GM15510 (cell line): ENCODE results near the gene PTGER2.

Experiments
- POLR2A ChIP-seq: IDR thresholded peaks from 3 replicates; pipeline ENCODE4 v1.6.1; 2011; ENCODE audit warnings: borderline replicate concordance; ENCODE audit not compliant: insufficient read length; ENCODE audit errors: extremely low read depth

Gene PTGER2

DNA sequence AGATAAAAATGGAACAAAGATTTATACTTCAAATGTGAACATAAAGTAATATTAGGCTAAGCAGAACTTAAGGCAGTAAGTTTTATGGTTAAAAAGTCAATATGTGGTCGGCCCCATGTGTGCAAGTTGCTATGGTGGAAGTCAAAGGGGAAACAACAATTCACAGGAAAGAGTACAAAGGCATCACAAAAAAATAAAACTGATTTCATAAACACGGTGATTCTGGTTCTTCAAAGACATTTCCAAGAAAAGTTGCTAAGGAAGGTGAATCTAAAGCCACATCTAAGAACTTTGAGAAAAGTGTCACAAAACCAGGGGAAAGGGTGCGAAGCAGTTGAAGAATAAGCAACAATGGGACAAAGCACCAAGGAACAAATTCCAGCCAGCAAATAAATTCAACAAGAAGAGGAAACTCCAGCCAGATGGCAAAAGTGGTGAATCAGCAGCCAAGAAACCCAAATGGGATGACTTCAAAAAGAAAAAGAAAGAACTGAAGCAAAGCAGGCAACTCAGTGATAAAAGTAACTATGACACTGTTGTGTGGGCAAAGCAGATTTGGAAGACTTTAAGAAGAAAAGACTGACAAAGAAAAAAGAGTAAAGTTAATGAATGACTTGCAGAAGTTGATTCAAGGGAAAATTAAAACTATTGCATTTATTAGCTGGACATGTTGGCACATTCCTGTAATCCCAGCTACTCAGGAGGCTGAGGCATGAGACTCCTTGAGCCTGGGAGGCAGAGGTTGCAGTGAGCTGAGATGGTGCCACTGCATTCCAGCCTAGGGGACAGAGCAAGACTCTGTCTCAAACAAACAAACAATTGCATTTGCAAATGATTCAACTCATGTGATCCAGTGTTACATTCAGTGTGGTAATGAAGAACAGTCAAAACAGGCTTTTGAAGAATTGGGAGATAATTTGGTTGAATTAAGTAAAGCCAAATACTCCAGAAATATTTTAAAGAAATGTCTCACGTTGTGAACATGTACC, 27.2 kb upstream of the PTGER2 start:
- no peak for TF ChIP-seq POLR2A

DNA sequence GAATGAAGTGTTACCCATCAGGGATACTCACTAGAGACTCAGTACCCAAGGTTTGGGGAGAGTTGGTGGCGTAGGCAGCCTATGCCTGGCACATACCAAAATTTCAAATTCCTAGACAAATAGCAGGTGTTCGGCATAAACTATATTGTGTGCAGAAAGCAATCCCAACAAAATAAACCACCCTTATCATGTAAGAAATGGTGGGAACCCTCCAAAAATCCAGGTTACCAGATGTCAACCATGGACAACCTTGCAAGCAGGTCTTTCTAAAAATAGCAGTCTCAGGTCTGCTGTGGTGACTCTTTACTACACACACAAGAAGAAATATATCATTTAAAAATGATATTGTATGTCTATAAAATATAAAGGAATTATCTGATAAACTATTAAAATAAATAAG, 17.7 kb upstream of the PTGER2 start:
- no peak for TF ChIP-seq POLR2A

DNA sequence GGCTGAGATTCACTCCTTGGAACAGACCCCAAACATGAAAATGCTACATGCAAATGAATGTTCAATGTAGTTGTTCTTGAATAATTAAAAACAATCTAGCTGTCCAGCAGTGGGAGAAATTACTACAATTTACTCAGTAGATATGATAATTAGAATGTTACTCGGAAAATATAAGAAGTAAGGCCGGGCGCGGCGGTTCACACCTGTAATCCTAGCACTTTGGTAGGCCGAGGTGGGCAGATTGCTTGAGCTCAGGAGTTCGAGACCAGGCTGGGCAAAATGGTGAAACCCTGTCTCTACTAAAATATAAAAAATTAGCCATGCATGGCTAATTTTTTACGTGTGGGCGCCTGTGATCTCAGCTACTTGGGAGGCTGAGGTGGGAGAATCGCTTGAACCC, 15.3 kb upstream of the PTGER2 start:
- no peak for TF ChIP-seq POLR2A

DNA sequence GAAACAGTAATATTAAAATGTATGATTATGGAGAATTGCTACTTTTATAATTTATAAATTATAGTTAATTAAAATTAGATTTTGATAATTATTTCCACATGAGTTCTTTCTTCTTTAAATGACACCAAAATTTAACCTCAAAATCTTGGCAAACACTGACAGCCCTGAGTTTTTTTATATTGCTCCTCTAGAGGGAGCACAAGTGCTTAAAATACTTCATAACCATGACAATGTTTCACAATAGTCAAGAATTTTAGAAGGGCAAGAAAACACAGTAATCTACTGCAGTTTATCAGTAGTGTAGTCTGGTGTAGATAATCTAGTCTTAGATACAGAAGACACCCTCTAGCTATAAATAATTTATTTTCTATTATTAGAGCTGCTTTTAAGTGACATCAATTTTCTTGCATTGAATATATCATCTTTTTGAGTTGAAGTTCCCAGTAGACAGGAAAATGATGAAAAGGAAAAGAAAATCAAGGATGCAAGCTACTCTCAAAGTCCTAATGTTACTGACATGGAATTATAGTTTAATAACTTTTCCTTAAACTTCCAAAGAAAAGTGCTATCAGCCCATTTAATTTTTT, 14.3 kb upstream of the PTGER2 start:
- TF ChIP-seq POLR2A: no peak

DNA sequence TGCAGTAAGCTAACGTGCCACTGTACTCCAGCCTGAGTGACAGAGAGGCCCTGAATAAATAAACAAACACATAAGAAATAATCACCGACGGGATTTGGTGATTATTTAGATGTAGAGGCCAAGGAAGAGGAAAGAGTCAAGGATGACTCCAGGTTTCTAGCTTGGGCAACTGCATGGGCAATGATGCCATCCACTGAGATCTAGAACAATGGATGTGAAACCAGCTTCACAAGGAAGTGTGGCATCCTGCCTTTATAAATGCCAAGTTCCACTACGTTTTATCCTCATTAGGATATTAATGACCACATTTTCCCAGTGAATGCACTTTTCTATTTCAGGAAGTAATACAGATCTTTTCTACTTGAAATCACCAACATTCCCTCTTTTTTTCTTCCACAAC, 10.9 kb upstream of the PTGER2 start:
- TF ChIP-seq POLR2A: no peak

DNA sequence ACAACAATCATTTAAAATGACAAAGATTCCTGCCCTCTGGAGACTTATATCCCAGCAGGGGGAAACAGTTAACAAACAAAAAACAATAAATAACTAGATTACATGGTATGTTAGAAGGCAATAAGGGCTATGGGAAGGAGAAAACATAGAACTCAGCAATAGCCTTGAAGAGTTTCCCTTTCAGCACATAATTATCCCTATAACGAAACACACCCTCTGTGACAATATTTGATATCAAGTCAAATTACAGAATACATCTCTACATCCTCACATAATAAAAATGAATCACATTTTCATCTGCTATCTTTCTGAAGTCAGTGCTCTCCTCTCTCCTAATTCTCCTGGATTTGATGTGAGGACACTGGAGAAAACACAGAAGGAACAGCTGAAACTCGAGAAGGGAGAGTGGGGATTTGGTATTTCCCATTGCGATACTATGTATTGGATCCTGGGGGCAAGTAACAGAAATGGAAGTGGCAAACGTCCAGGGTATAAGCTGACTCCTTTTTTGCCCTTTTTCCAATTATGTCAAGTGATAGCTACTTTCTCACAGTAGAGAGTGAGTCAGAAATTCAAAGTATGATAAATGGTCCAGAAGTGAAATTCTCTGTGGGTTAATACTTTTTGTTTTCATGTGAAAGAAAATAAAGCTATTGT, 9.7 kb upstream of the PTGER2 start:
- TF ChIP-seq POLR2A: no peak

DNA sequence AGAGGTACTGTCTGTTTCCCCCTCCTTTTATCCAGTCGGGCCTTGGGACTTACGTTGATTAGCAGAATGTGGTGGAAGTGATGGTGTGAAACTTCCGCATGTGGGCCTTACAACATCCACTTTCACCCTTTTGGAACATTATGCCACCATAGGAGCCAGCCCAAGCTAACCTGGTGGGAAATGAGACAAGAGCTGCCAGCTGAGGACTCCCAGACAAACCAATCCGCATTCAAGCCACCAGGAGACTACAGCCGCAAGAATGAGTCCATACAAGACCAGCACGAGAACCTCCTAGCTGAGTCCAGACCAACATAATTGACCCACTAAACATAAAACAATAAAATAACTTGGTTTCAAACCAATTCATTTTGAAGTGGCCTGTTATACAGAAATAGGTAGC, 9.1 kb upstream of the PTGER2 start:
- TF ChIP-seq POLR2A: no peak

DNA sequence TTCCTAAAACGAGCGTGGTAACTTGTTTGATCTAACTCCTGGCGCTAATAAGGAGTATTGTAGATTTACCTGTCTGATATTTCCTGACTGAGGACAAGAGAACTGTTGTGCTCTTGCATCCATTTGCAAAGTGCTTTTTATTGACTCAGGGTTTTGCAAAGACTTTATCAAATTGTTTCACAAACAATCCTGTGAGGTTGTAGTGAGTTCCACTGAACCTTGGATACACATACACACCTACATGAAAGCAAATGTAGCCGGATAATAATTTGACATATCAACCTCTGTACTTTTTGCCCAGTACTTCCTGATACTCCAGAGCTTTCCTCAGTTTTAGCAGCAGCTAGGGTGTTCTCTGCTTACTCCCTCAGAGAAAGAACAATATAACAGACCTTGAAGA, 6.7 kb upstream of the PTGER2 start:
- no peak for TF ChIP-seq POLR2A

DNA sequence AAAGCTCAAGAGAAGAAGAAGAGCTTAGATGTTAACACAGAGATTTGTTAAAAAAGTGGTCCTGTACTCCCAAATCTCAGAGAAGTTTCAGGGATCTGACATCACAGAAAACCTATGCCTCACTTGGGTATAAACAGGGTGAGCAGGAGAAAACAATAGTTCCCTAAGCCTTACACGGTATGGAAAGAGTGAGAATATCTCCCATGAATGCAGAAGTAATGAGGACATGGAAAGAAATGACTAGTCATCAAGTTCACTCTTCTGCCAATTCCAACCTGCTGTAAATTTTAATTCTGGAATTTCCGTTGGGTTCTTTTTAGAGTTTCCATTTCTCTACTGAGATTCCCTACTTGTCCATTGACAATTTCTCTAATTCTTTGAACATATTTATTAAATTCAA, 6.2 kb upstream of the PTGER2 start:
- TF ChIP-seq POLR2A: no peak

DNA sequence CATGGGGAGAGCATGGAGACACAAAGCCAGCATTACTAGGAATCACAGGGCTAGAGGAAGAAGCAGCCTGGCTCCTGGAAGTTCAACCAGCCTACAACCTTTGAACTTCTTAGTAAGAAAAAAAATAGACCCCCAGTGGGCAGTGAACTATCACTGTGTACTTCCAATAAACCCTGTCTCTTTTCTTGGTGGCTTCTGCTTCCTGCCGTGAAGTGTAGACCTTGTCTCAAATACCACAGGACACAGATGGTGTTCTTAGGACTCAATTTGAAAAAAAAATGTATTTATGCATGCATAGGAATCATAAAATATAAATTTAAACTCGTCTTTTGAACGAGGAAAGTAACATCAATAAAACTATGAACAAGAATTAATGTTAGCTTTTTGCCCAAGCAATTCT, 3.6 kb upstream of the PTGER2 start:
- no peak for TF ChIP-seq POLR2A

DNA sequence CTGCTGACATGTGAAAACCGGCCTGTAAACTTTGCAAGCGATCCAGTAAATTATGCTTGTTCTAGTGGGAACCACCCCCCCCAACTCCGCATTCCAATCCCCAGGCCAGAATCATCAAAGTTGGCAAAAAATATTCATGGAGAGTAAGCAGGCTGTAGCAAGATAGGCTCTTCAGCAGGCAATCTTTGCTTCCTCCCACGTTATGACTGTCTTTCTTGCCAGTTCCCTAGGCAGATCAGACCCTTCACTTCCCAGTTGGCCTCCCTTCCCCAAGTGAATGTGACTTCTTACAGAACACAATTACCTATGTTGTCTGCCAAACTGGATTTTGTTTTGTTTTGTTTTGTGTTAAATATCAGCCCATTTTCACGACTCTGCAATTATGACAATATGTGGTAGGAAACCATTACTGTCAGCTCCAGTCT, 1.2 kb upstream of the PTGER2 start:
- TF ChIP-seq POLR2A: no peak

DNA sequence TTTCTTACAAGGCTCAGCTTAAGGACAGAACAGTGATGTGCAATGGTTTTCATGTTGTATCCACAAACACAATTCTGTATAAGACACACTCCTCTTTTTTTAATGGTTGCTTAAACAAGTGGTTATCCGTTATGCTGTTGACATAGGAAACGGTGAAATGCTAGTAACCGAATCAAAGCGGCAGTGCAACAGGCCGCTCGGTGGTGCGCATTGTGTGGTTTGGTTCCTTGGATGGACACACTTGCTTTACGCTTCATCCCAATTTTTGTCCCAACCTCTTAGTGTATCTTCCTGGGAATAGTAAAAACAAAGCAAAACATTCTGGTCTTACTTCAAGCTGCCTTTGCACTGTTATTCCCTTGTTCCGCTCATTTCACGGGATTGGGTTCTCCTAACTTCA, 650 bp upstream of the PTGER2 start:
- no peak for TF ChIP-seq POLR2A

DNA sequence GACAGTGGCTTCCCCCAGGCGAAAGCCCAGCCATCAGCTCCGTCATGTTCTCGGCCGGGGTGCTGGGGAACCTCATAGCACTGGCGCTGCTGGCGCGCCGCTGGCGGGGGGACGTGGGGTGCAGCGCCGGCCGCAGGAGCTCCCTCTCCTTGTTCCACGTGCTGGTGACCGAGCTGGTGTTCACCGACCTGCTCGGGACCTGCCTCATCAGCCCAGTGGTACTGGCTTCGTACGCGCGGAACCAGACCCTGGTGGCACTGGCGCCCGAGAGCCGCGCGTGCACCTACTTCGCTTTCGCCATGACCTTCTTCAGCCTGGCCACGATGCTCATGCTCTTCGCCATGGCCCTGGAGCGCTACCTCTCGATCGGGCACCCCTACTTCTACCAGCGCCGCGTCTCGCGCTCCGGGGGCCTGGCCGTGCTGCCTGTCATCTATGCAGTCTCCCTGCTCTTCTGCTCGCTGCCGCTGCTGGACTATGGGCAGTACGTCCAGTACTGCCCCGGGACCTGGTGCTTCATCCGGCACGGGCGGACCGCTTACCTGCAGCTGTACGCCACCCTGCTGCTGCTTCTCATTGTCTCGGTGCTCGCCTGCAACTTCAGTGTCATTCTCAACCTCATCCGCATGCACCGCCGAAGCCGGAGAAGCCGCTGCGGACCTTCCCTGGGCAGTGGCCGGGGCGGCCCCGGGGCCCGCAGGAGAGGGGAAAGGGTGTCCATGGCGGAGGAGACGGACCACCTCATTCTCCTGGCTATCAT, 663 bp downstream of the PTGER2 start:
- TF ChIP-seq POLR2A: no peak

DNA sequence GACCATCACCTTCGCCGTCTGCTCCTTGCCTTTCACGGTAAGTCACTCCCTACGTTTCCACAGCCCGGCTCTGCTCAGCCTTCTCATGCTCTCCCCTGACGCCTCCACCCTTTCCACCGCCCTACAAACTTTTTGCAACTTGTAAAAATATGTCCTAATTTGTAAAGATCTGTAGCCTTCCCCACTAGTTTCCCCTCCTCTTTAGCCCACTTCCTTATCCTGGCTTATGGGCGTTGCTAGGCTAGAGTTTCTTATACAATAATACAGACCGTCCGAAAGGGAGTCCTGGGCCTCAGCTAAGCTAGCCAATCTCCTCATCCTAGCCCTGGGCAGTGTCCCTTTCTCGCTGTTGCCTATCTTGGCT, 1.2 kb downstream of the PTGER2 start:
- TF ChIP-seq POLR2A: no peak

DNA sequence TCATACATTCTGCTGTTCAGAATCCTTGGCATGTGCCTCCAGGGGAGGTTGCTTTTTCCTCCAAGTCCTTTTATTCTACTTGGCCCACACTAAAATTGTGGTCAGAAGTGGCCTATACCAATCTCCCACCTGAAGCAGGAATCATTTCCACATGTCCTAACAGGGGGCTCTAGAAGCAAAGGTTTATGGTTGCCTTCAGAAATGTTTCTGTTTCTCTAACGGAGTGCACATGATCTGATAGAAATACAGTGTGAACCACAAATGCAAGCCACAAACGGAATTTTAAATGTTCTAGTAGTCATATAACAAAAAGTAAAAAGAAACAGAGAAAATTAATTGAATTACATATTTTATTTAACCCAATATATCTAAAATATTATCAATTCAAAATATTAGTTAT, 4.0 kb downstream of the PTGER2 start:
- no peak for TF ChIP-seq POLR2A
